Smooth muscle cell (in vitro differentiated cells): ENCODE results near the gene VPS13D. TPM values are rescaled to one million over a fixed set of nuclear protein-coding genes. Genes with fewer than 3 reads are reported as not detected.

Experiments used
- DNase-seq: peaks from one replicate; lab custom pipeline; 2025; ENCODE audit not compliant: unreplicated experiment; lab: John Stamatoyannopoulos, UW
- H2AFZ ChIP-seq: fragments of 200-600 bp; sonication (generic); 2 replicates; pipeline ENCODE4 v1.6.0; 2016; ENCODE audit warnings: antibody characterized with exemption, low read depth, mild to moderate bottlenecking
- H3F3A ChIP-seq: fragments of 200-600 bp; sonication (generic); 2 replicates; pipeline ENCODE4 v1.6.0; 2017; ENCODE audit warnings: antibody characterized with exemption, low read depth
- H3K27ac ChIP-seq: fragments of 200-600 bp; sonication (generic); 2 replicates; pipeline ENCODE4 v1.5.1; 2016; ENCODE audit warnings: low read depth, mild to moderate bottlenecking
- H3K27me3 ChIP-seq: fragments of 200-600 bp; sonication (generic); 2 replicates; pipeline ENCODE4 v1.6.1; 2016; ENCODE audit warnings: low read depth, mild to moderate bottlenecking
- H3K36me3 ChIP-seq: fragments of 200-600 bp; sonication (generic); 2 replicates; pipeline ENCODE4 v1.5.1; 2016; ENCODE audit warnings: low read depth
- H3K4me1 ChIP-seq: fragments of 200-600 bp; sonication (generic); 2 replicates; pipeline ENCODE4 v1.5.1; 2016; ENCODE audit warnings: low read depth
- H3K4me2 ChIP-seq: fragments of 200-600 bp; sonication (generic); 2 replicates; pipeline ENCODE4 v1.6.0; 2016; ENCODE audit warnings: mild to moderate bottlenecking
- H3K4me3 ChIP-seq: fragments of 200-600 bp; sonication (generic); 2 replicates; pipeline ENCODE4 v1.5.1; 2016; ENCODE audit warnings: mild to moderate bottlenecking
- H3K79me2 ChIP-seq: fragments of 200-600 bp; sonication (generic); 2 replicates; pipeline ENCODE4 v1.6.0; 2016; ENCODE audit warnings: low read depth, mild to moderate bottlenecking
- H3K9ac ChIP-seq: fragments of 200-600 bp; sonication (generic); 2 replicates; pipeline ENCODE4 v1.6.0; 2016; ENCODE audit warnings: low read depth
- H3K9me3 ChIP-seq: fragments of 200-600 bp; sonication (generic); replicated peaks from 2 replicates; pipeline ENCODE4 v1.5.1; 2016; ENCODE audit warnings: low read depth
- H4K20me1 ChIP-seq: fragments of 200-600 bp; sonication (generic); 2 replicates; pipeline ENCODE4 v1.6.0; 2016; ENCODE audit warnings: low read depth
- CTCF ChIP-seq: fragments of 200-600 bp; sonication (generic); IDR thresholded peaks from 2 replicates; pipeline ENCODE4 v1.5.1; 2017; ENCODE audit warnings: borderline replicate concordance, mild to moderate bottlenecking, antibody characterized with exemption; ENCODE audit not compliant: insufficient read depth, poor library complexity, severe bottlenecking
- WGBS: methylation state at CpG from one replicate; pipeline ENCODE4 v1.1.7; 2016; ENCODE audit warnings: low lambda C conversion rate; 5-methylcytosine and 5-hydroxymethylcytosine counted together
- polyA plus RNA-seq: library from polyadenylated mRNA; unstranded; fragments of >200 nt; fragmentation: Nextera tagmentation; extraction: Ambion mirVana; gene quantifications from 2 replicates; pipeline ENCODE4 v1.2.1, GENCODE V29; 2016
- total RNA-seq: library from RNA; depleted of rRNA; stranded (reverse); fragments of >200 nt; gene quantifications from 2 replicates; pipeline ENCODE4 v1.2.3, GENCODE V29; 2014

Gene VPS13D
- total and polyA plus RNA-seq, 2 experiments from 2014 or later, result 3.5 to 20.0 TPM

- Histone ChIP-seq H3K27me3 (no peaks in the 10 kb centered on the region), H3K36me3 (peaks cover 17% of the 10 kb centered on the region), H3F3A (no peaks in the 10 kb centered on the region), H3K79me2 (no peaks in the 10 kb centered on the region), H3K4me1 (no peaks in the 10 kb centered on the region), H3K4me3 (no peak overlapping the region), H2AFZ (no peak overlapping the region), H3K4me2 (no peak overlapping the region), H3K27ac (no peak overlapping the region), H4K20me1 (peaks cover 4% of the 10 kb centered on the region), H3K9ac (no peak overlapping the region), H3K9me3 (no peaks in the 10 kb centered on the region)
- 72% methylated on average over 8 of the region's 8 CpGs for WGBS
- DNase-seq, result no peak
- no peak for TF ChIP-seq CTCF
Measured at GRCh38 chr1:12342401-12343003, 112.7 kb downstream of the VPS13D start.

- 95% methylated on average over 2 of the region's 2 CpGs for WGBS
- Histone ChIP-seq H3K36me3 (peaks cover 30% of the 10 kb centered on the region), H3K27ac (no peak overlapping the region), H2AFZ (no peak overlapping the region), H3K27me3 (no peaks in the 10 kb centered on the region), H3K9me3 (peaks cover 9% of the 10 kb centered on the region), H3K79me2 (no peaks in the 10 kb centered on the region), H3K9ac (no peak overlapping the region), H4K20me1 (peaks cover 4% of the 10 kb centered on the region), H3F3A (no peaks in the 10 kb centered on the region), H3K4me2 (no peak overlapping the region), H3K4me1 (no peaks in the 10 kb centered on the region), H3K4me3 (no peak overlapping the region)
- DNase-seq, result no peak
- TF ChIP-seq CTCF, result no peak
Measured at GRCh38 chr1:12343823-12344487, 114.1 kb downstream of the VPS13D start.

GRCh38 chr1:12344596-12345349, 114.9 kb downstream of the VPS13D start:
- no peak overlapping the region for H2AFZ ChIP-seq
- H3K27ac ChIP-seq, result no peak overlapping the region
- peaks cover 10% of the 10 kb centered on the region for H3K9me3 ChIP-seq
- H3K27me3 ChIP-seq, result no peaks in the 10 kb centered on the region
- H3K4me3 ChIP-seq, result no peak overlapping the region
- peaks cover 38% of the 10 kb centered on the region for H3K36me3 ChIP-seq
- H4K20me1 ChIP-seq, result peaks cover 4% of the 10 kb centered on the region
- no peaks in the 10 kb centered on the region for H3F3A ChIP-seq
- H3K79me2 ChIP-seq, result no peaks in the 10 kb centered on the region
- no peak overlapping the region for H3K9ac ChIP-seq
- DNase-seq, result no peak
- no peaks in the 10 kb centered on the region for H3K4me1 ChIP-seq
- H3K4me2 ChIP-seq, result no peak overlapping the region
- no peak for TF ChIP-seq CTCF
- 95% methylated on average over 9 of the region's 9 CpGs for WGBS
